ENCODE measurements around the gene EXTL2. TPM values are rescaled to one million over a fixed set of nuclear protein-coding genes. Genes with fewer than 3 reads are reported as not detected.
A peak's percentile ranks its signal among the peaks of the same experiment; 100 is the strongest.

Gene EXTL2
- total RNA-seq, 1 experiment from 2014 or later: 21.1 TPM

DNA sequence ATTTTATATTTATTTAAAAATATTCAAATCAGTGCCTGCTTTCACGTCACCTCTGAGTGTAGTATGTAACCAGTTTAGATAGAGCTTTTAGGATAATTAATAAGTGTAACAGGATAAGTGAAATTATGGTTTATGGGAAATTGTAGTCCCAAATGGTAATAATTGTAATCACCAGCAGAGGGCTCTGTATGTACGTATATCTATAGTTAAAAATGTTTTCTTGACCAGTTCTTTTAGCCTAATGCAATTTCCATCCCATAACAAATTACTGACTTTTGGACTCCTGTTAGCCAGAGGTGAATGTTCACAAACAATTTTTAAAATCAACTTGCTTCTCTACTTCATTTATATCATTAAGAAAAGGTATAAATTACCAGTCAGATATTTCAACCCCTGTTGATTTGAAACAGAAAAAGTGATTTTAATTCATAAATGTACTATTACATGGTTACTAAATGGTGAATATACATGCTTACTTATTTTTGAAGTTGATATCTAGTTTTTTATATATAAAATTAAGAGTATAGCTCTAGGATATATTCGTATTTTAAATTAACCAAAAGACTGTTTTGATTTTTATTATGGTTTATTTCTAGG, 26.6 kb upstream of the EXTL2 start:
- no peaks in the 10 kb centered on the region for H3K4me1 ChIP-seq (ENCODE audit: control insufficient read depth in 1 of 2, insufficient read depth in 2 of 2, low read length in 2 of 2)
- BruUV-seq (replicated peaks): no TSS peak
- peaks cover 21 to 26% of the 10 kb centered on the region in 2 experiments; a peak in 2 of 4 replicates for H3K36me3 ChIP-seq (ENCODE audit: control insufficient read depth in 1 of 2, insufficient read depth in 2 of 2, low read length in 2 of 2)
- H3K27me3 ChIP-seq (ENCODE audit: insufficient read depth, low read length): no peaks in the 10 kb centered on the region
- TF ChIP-seq, protein P1, sequence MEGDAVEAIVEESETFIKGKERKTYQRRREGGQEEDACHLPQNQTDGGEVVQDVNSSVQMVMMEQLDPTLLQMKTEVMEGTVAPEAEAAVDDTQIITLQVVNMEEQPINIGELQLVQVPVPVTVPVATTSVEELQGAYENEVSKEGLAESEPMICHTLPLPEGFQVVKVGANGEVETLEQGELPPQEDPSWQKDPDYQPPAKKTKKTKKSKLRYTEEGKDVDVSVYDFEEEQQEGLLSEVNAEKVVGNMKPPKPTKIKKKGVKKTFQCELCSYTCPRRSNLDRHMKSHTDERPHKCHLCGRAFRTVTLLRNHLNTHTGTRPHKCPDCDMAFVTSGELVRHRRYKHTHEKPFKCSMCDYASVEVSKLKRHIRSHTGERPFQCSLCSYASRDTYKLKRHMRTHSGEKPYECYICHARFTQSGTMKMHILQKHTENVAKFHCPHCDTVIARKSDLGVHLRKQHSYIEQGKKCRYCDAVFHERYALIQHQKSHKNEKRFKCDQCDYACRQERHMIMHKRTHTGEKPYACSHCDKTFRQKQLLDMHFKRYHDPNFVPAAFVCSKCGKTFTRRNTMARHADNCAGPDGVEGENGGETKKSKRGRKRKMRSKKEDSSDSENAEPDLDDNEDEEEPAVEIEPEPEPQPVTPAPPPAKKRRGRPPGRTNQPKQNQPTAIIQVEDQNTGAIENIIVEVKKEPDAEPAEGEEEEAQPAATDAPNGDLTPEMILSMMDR (IDR thresholded peaks at IDR 0.05 in 2 of 3, conservative IDR thresholded peaks at IDR 0.05 in 1 of 3; ENCODE audit: borderline replicate concordance in 1 of 3, insufficient read depth in 1 of 3, low read depth in 2 of 3, low read length in 2 of 3): peak; percentile 34 to 69 (median 66)
- TF ChIP-seq, protein P2, sequence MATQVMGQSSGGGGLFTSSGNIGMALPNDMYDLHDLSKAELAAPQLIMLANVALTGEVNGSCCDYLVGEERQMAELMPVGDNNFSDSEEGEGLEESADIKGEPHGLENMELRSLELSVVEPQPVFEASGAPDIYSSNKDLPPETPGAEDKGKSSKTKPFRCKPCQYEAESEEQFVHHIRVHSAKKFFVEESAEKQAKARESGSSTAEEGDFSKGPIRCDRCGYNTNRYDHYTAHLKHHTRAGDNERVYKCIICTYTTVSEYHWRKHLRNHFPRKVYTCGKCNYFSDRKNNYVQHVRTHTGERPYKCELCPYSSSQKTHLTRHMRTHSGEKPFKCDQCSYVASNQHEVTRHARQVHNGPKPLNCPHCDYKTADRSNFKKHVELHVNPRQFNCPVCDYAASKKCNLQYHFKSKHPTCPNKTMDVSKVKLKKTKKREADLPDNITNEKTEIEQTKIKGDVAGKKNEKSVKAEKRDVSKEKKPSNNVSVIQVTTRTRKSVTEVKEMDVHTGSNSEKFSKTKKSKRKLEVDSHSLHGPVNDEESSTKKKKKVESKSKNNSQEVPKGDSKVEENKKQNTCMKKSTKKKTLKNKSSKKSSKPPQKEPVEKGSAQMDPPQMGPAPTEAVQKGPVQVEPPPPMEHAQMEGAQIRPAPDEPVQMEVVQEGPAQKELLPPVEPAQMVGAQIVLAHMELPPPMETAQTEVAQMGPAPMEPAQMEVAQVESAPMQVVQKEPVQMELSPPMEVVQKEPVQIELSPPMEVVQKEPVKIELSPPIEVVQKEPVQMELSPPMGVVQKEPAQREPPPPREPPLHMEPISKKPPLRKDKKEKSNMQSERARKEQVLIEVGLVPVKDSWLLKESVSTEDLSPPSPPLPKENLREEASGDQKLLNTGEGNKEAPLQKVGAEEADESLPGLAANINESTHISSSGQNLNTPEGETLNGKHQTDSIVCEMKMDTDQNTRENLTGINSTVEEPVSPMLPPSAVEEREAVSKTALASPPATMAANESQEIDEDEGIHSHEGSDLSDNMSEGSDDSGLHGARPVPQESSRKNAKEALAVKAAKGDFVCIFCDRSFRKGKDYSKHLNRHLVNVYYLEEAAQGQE (IDR thresholded peaks at IDR 0.05; ENCODE audit: low read depth): no peak
- TF ChIP-seq RAD21 (IDR thresholded peaks at IDR 0.05; ENCODE audit: low read depth) (peak; percentile 65), ZNF274 (IDR thresholded peaks at IDR 0.05; ENCODE audit: low read depth, low read length) (no peak)
- no peak overlapping the region for H2AFZ ChIP-seq (ENCODE audit: low read depth, low read length, poor library complexity, severe bottlenecking)
- ChIA-PET POLR2A (no interaction called here), RAD21 (ENCODE audit: low non-redundant PET in 1 of 2, low total read pairs in 2 of 2, uncharacterized antibody in 2 of 2, unreplicated experiment in 2 of 2) (interaction anchor here in 1 of 2 experiments (1.0 to 1.5 kb wide), 2 partner anchors 367 to 369 kb away, joined by 3 read pairs; no protein-coding TSS in a partner anchor), CTCF (interaction anchor here (1.0 to 1.4 kb wide), 5 partner anchors 8 to 367 kb away, joined by 3 to 24 read pairs (median 5); no protein-coding TSS in a partner anchor)
- no peaks in the 10 kb centered on the region for H3K9me2 ChIP-seq (ENCODE audit: insufficient read depth)
- no peaks in the 10 kb centered on the region; the same call in 1 of the 2 replicates for H4K20me1 ChIP-seq (ENCODE audit: insufficient read depth)
- H3K9ac ChIP-seq (ENCODE audit: low read length): no peak overlapping the region
- no peaks in the 10 kb centered on the region for H3K79me2 ChIP-seq (ENCODE audit: insufficient read depth, low read length)
- intact Hi-C loops (cut with micrococcal nuclease): loop anchor here (1.0 to 2.0 kb wide), 3 partner anchors 318 to 436 kb away; no protein-coding TSS in a partner anchor
- no peaks in the 10 kb centered on the region for H3K9me3 ChIP-seq (ENCODE audit: control insufficient read depth in 1 of 2, insufficient read depth in 1 of 2, low read depth in 1 of 2, low read length in 2 of 2)
- no peak overlapping the region for H3K4me2 ChIP-seq (ENCODE audit: low read length)
- no peak for ATAC-seq
- peak; percentile 22 for DNase-seq (ENCODE audit: low read depth, low spot score)
- H3K27ac ChIP-seq (ENCODE audit: low read depth, low read length): no peak overlapping the region
- H3K4me3 ChIP-seq (replicated peaks in 1 of 2; ENCODE audit: low read depth in 1 of 2, low read length in 2 of 2): no peak overlapping the region
